Testis (tissue), 2 donors: Measurements from ENCODE around the gene ZNF230.

Experiments
- CTCF ChIP-seq, 3 experiments: fragments of 450-650 bp in 2 of 3; fragments of 200-600 bp in 1 of 3; sonication (generic) in 1 of 3; IDR thresholded peaks; one replicate each; pipeline ENCODE4 v1.5.1; 2016 to 2019; ENCODE audit warnings: antibody characterized with exemption in 3 of 3, mild to moderate bottlenecking in 2 of 3, moderate library complexity in 1 of 3
- POLR2A ChIP-seq: fragments of 450-650 bp; IDR thresholded peaks from one replicate; pipeline ENCODE4 v1.6.1; 2017; ENCODE audit warnings: antibody characterized with exemption, mild to moderate bottlenecking, moderate library complexity

- TF ChIP-seq CTCF (IDR thresholded peaks at IDR 0.05), result no peak
- TF ChIP-seq POLR2A, result no peak
Observed at GRCh38 chr19:43957891-43958290, 44.9 kb upstream of the ZNF230 start.
